ENCODE results near the gene CANT1. TPM values are rescaled to one million over a fixed set of nuclear protein-coding genes. Genes with fewer than 3 reads are reported as not detected.

CANT1 gene
- total and polyA plus RNA-seq, 2 of the 13 experiments (the other 11 are each of a cell fraction or from before 2014, with no cell fraction given) = 34.1 to 42.1 TPM

DNA sequence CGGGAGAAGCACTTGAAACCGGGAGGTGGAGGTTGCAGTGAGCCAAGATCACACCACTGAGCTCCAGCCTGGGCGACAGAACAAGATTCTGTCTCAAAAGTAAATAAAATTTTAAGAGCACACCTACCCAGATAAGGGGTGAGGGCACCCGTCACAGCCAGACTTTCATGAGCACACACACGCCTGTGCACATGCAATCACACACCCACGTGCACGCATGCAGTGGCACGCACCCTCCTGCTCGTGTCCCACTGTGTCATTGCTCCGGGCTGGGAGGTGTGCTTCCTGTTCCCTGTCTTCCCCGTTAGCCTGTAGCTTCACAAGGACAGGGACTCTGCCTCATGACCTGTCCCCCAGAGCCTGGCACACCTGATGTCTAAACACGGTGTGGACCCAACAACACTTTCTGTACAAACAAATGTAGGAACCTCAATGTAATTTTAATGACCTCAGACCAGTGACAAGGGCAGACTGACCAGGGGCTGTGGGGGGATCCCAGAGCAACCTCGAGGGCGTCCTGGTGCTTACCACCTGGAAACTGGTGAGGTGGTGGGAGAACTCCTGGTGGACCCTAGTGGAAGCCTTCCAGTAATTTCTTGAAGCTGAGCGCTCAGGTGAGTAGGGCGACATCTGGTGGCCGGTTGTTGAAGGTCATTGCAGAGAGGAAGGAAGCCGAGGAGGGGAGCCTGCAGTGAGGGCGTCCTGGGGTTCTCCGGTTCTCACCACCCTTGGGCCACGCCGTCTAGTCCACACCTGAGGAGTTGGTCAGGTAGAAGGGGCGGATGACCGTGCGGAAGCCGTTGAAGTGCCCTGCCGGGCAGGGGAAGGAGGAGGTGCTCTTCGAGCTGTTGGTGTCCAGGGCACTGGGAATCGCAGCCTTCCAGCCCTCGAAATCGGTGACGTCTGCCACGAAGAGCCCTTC, 38.5 kb downstream of the CANT1 start (continued):
- TF ChIP-seq, protein P1, sequence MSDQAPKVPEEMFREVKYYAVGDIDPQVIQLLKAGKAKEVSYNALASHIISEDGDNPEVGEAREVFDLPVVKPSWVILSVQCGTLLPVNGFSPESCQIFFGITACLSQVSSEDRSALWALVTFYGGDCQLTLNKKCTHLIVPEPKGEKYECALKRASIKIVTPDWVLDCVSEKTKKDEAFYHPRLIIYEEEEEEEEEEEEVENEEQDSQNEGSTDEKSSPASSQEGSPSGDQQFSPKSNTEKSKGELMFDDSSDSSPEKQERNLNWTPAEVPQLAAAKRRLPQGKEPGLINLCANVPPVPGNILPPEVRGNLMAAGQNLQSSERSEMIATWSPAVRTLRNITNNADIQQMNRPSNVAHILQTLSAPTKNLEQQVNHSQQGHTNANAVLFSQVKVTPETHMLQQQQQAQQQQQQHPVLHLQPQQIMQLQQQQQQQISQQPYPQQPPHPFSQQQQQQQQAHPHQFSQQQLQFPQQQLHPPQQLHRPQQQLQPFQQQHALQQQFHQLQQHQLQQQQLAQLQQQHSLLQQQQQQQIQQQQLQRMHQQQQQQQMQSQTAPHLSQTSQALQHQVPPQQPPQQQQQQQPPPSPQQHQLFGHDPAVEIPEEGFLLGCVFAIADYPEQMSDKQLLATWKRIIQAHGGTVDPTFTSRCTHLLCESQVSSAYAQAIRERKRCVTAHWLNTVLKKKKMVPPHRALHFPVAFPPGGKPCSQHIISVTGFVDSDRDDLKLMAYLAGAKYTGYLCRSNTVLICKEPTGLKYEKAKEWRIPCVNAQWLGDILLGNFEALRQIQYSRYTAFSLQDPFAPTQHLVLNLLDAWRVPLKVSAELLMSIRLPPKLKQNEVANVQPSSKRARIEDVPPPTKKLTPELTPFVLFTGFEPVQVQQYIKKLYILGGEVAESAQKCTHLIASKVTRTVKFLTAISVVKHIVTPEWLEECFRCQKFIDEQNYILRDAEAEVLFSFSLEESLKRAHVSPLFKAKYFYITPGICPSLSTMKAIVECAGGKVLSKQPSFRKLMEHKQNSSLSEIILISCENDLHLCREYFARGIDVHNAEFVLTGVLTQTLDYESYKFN (CRISPR knock-in tag; conservative IDR thresholded peaks at IDR 0.05) = no peak
- no peak for TF ChIP-seq KDM4B (CRISPR knock-in tag; IDR thresholded peaks at IDR 0.05)
- 0 out of 2 replicates have a peak, but pooled peaks have one; percentile 35 for TF ChIP-seq CHD4 (IDR thresholded peaks at IDR 0.05; ENCODE audit: borderline replicate concordance, low read length)
- TF ChIP-seq ZSCAN22 (CRISPR knock-in tag; IDR thresholded peaks at IDR 0.05) = no peak
- TF ChIP-seq ZNF552 (CRISPR knock-in tag; IDR thresholded peaks at IDR 0.05; ENCODE audit: borderline replicate concordance) = no peak
- no peak for TF ChIP-seq SIX4 (CRISPR knock-in tag; IDR thresholded peaks at IDR 0.05)
- no peak for TF ChIP-seq SIN3A (IDR thresholded peaks at IDR 0.05; ENCODE audit: borderline replicate concordance, low read depth, low read length)
- no peak for TF ChIP-seq NONO (IDR thresholded peaks at IDR 0.05)
- no peak for TF ChIP-seq NONO (CRISPR knock-in tag; conservative IDR thresholded peaks at IDR 0.05)
- TF ChIP-seq SETDB1 (CRISPR knock-in tag; IDR thresholded peaks at IDR 0.05; ENCODE audit: borderline replicate concordance) = no peak
- no peak for TF ChIP-seq MXD4 (CRISPR knock-in tag; IDR thresholded peaks at IDR 0.05)
- TF ChIP-seq NCOA5 (CRISPR knock-in tag; IDR thresholded peaks at IDR 0.05) = no peak
- TF ChIP-seq, protein P2, sequence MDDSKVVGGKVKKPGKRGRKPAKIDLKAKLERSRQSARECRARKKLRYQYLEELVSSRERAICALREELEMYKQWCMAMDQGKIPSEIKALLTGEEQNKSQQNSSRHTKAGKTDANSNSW (CRISPR knock-in tag; IDR thresholded peaks at IDR 0.05; ENCODE audit: borderline replicate concordance) = no peak
- 0 out of 2 replicates have a peak, but pooled peaks have one; percentile 52 for TF ChIP-seq HES4 (CRISPR knock-in tag; IDR thresholded peaks at IDR 0.05; ENCODE audit: borderline replicate concordance)
- no peak for TF ChIP-seq AGO1 (IDR thresholded peaks at IDR 0.05; ENCODE audit: low read depth, low read length, poor library complexity, severe bottlenecking)
- TF ChIP-seq RBFOX2 (IDR thresholded peaks at IDR 0.05; ENCODE audit: low read depth, low read length) = no peak
- TF ChIP-seq ZFP36L2 (CRISPR knock-in tag; IDR thresholded peaks at IDR 0.05) = no peak
- TF ChIP-seq, protein P3, sequence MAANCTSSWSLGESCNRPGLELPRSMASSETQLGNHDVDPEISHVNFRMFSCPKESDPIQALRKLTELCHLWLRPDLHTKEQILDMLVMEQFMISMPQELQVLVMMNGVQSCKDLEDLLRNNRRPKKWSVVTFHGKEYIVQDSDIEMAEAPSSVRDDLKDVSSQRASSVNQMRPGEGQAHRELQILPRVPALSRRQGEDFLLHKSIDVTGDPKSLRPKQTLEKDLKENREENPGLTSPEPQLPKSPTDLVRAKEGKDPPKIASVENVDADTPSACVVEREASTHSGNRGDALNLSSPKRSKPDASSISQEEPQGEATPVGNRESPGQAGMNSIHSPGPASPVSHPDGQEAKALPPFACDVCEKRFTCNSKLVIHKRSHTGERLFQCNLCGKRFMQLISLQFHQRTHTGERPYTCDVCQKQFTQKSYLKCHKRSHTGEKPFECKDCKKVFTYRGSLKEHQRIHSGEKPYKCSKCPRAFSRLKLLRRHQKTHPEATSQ (CRISPR knock-in tag; IDR thresholded peaks at IDR 0.05; ENCODE audit: borderline replicate concordance) = no peak
- no peak for TF ChIP-seq ZNF616 (CRISPR knock-in tag; IDR thresholded peaks at IDR 0.05; ENCODE audit: low read depth)
- TF ChIP-seq, protein P4, sequence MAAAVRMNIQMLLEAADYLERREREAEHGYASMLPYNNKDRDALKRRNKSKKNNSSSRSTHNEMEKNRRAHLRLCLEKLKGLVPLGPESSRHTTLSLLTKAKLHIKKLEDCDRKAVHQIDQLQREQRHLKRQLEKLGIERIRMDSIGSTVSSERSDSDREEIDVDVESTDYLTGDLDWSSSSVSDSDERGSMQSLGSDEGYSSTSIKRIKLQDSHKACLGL (CRISPR knock-in tag; IDR thresholded peaks at IDR 0.05) = no peak
- TF ChIP-seq FOSL1 (CRISPR knock-in tag; IDR thresholded peaks at IDR 0.05; ENCODE audit: borderline replicate concordance) = no peak
- TF ChIP-seq ZNF337 (CRISPR knock-in tag; IDR thresholded peaks at IDR 0.05; ENCODE audit: borderline replicate concordance, low read depth) = no peak
- TF ChIP-seq GTF3A (CRISPR knock-in tag; conservative IDR thresholded peaks at IDR 0.05) = no peak
- no peak for TF ChIP-seq HNRNPH1 (optimal IDR thresholded peaks at IDR 0.05; ENCODE audit: low read depth, low read length)
